A549 (cell line): ENCODE measurements around the gene TLK1. TPM values are rescaled to one million over a fixed set of nuclear protein-coding genes. Genes with fewer than 3 reads are reported as not detected.

Experiments used
- ATAC-seq, 2 experiments: fragments of 200-7000 bp in 1 of 2; fragments of >200 bp in 1 of 2; cut with Nextera tagmentation in 1 of 2; cut with Tn5 transposase in 1 of 2; 3 replicates each; pipeline versions ENCODE4 v1.8.0 to v1.9.1; 2018 to 2020; ENCODE audit warnings: mild to moderate bottlenecking in 1 of 2, moderate library complexity in 1 of 2
- CTCF ChIA-PET: fragments of 300-600 bp; sonication (Branson Sonifier 250); formaldehyde crosslinking; extraction: SDS; loops from one replicate; lab custom pipeline; 2021; ENCODE audit warnings: antibody characterized with exemption, inconsistent platforms; lab: Yijun Ruan, JAX
- POLR2A ChIA-PET: fragments of 350-600 bp; formaldehyde crosslinking; extraction: SDS; loops from one replicate; lab custom pipeline; 2021; ENCODE audit warnings: antibody characterized with exemption, inconsistent platforms; lab: Yijun Ruan, JAX
- DNase-seq, 2 experiments: peaks; one replicate each; pipeline versions ENCODE4 v3.0.0 to v3.0.0-alpha.2; 2011 to 2016; ENCODE audit warnings: low read depth in 1 of 2, low spot score in 1 of 2
- FAIRE-seq: peaks from 2 replicates; lab custom pipeline; 2011; peaks lifted over from hg19 to GRCh38; lab: Jason Lieb, UNC
- H3K27ac ChIP-seq, 2 experiments: fragments of >200 bp; sonication (Bioruptor Twin); formaldehyde crosslinking; 3 replicates each; pipeline ENCODE4 v1.5.1; 2016 to 2017
- H3K4me1 ChIP-seq: fragments of >200 bp; sonication (Bioruptor Twin); formaldehyde crosslinking; 3 replicates; pipeline ENCODE4 v1.6.1; 2016
- H3K4me2 ChIP-seq: fragments of >200 bp; sonication (Bioruptor Twin); formaldehyde crosslinking; 3 replicates; pipeline ENCODE4 v1.6.1; 2016
- H3K4me3 ChIP-seq: fragments of >200 bp; sonication (Bioruptor Twin); formaldehyde crosslinking; 3 replicates; pipeline ENCODE4 v1.5.1; 2016
- H3K9me3 ChIP-seq: fragments of >200 bp; sonication (Bioruptor Twin); formaldehyde crosslinking; 3 replicates; pipeline ENCODE4 v1.6.1; 2016
- ATOH8 ChIP-seq: fragments of 250-450 bp; sonication (Bioruptor Pico); IDR thresholded peaks from 2 replicates; pipeline ENCODE4 v1.5.0; 2020; ENCODE audit warnings: low read depth, mild to moderate bottlenecking, moderate library complexity
- BCL3 ChIP-seq: fragments of >200 bp; sonication (Bioruptor Twin); formaldehyde crosslinking; IDR thresholded peaks from 3 replicates; pipeline ENCODE4 v1.6.1; 2016
- EHF ChIP-seq: fragments of 250-450 bp; sonication (Bioruptor Pico); IDR thresholded peaks from 2 replicates; pipeline ENCODE4 v1.5.0; 2020; ENCODE audit warnings: mild to moderate bottlenecking
- FOSL2 ChIP-seq, 2 experiments: fragments of 450-650 bp in 1 of 2; fragments of >200 bp in 1 of 2; sonication (Bioruptor Twin) in 1 of 2; formaldehyde crosslinking; IDR thresholded peaks; 2 replicates each; pipeline versions ENCODE4 v1.5.0 to v1.6.1; 2016 to 2020; ENCODE audit warnings: mild to moderate bottlenecking in 1 of 2, moderate library complexity in 1 of 2
- HDAC2 ChIP-seq: fragments of 200-600 bp; sonication (generic); IDR thresholded peaks from 2 replicates; pipeline ENCODE4 v1.6.1; 2016
- HEYL ChIP-seq: fragments of 250-450 bp; sonication (Bioruptor Pico); IDR thresholded peaks from 2 replicates; pipeline ENCODE4 v1.8.0; 2021; ENCODE audit warnings: mild to moderate bottlenecking, moderate library complexity
- HOXB13 ChIP-seq: fragments of 250-450 bp; sonication (Bioruptor Pico); IDR thresholded peaks from 2 replicates; pipeline ENCODE4 v1.5.0; 2020; ENCODE audit warnings: low read depth, mild to moderate bottlenecking, moderate library complexity
- JUNB ChIP-seq: fragments of >200 bp; sonication (Bioruptor Twin); formaldehyde crosslinking; IDR thresholded peaks from 2 replicates; pipeline ENCODE4 v1.6.1; 2016
- MAFK ChIP-seq: fragments of 450-650 bp; IDR thresholded peaks from 2 replicates; pipeline ENCODE4 v1.6.1; 2014; ENCODE audit not compliant: partially characterized antibody
- NR3C1 ChIP-seq: fragments of >200 bp; sonication (Bioruptor Twin); formaldehyde crosslinking; IDR thresholded peaks from 3 replicates; pipeline ENCODE4 v1.6.1; 2017
- SMC3 ChIP-seq: fragments of >200 bp; sonication (Bioruptor Twin); formaldehyde crosslinking; IDR thresholded peaks from 3 replicates; pipeline ENCODE4 v1.6.1; 2018; ENCODE audit warnings: inconsistent platforms
- TFCP2L1 ChIP-seq: fragments of 250-450 bp; sonication (Bioruptor Pico); IDR thresholded peaks from 2 replicates; pipeline ENCODE4 v1.5.0; 2021; ENCODE audit warnings: mild to moderate bottlenecking
- ZFP36 ChIP-seq: fragments of 450-650 bp; IDR thresholded peaks from 2 replicates; pipeline ENCODE4 v1.6.1; 2014; ENCODE audit warnings: borderline replicate concordance; ENCODE audit not compliant: partially characterized antibody
- WGBS: methylation state at CpG from one replicate; pipeline ENCODE4 v1.1.6; 2017; ENCODE audit errors: missing lambda C conversion rate; 5-methylcytosine and 5-hydroxymethylcytosine counted together
- polyA plus RNA-seq, 4 experiments: library from polyadenylated mRNA; depleted of rRNA in 3 of 4; stranded (reverse); fragments of >200 nt; fragmentation: RNase III in 1 of 4; extraction: RNeasy Plus Mini Kit Qiagen cat#74134 plus additional on column Dnase treatment in 1 of 4; gene quantifications; 2 replicates in 3 of 4; 3 replicates in 1 of 4; pipeline ENCODE4 v1.2.3, GENCODE V29; 2011 to 2017
- TF ChIP-seq, protein P1 (sequence below): IDR thresholded peaks from 2 replicates; pipeline ENCODE4 v1.6.1; 2012
- TF ChIP-seq, protein P2 (sequence below): fragments of >200 bp; sonication (Bioruptor Twin); formaldehyde crosslinking; IDR thresholded peaks from 3 replicates; pipeline ENCODE4 v1.5.1; 2016
- TF ChIP-seq, protein P3 (sequence below): fragments of 250-450 bp; sonication (Bioruptor Pico); IDR thresholded peaks from 2 replicates; pipeline ENCODE4 v1.5.0; 2021; ENCODE audit warnings: mild to moderate bottlenecking, moderate library complexity, borderline replicate concordance

The TLK1 gene
- polyA plus RNA-seq, 2 of the 4 experiments (the other 2 are of a cell fraction): 16.9 to 28.9 TPM

DNA sequence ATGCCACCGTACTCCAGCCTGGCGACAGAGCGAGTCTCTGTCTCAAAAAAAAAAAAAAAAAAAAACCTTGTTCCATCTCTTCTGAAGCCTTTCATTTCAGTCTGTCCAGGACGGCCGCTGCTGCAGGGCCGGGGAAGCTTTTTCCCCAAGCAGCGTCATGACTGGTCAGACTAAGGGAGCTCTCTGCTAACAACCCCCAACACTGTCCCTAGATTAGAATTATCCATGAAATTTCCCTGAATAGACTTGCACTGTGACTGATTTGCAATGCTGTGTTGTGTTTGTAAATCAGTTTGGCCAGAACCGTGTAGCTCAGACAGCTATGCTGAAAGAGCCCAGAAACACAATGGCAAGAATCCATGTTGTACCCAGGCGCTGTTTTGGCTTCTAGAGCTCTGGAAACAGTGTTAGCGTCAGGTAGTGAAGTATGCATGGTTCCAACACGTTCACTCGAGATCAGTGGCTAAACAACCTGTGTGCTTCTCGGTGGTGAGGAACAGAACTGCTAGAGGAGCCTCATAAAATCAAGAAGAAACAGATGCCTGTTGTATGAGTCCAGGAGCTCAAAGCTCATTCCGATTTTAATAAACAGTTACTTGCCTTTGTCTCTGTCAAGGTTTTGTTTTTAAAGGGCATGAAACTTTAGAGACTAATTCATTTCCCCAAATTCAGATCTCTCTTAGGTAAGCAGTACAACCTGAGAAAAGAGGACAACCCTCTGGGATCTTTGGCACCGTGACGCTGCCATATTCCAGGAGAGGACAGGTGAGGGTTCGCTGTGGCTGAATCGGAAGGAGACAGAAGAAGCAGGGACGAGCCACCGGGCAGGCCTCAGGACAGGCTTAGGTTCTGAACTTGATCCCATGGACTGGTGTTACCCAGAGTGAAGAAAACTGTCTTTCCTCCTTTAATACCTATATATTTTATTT is 188.1 kb downstream of the TLK1 start (continued):
- TF ChIP-seq HOXB13: no peak
- TF ChIP-seq, all 56 proteins: peak for 0

DNA sequence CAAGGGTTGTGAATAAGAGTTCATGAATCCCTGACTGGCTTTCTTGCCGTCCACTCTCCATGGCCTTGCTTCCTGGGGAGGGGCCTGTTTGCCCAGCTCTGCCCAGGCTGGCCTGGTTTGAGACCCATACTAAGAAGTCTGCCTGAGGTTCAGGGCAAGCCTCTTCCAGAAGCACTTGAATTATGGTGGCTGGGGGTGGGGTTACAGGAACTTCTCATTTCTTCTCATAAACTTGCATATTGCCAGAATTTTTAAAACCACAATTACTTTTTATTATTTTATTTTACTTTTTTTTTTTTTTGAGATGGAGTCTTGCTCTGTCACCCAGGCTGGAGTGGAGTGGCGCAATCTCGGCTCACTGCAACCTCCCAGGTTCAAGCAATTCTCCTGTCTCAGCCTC is 189.6 kb downstream of the TLK1 start:
- ATAC-seq (no peak), FAIRE-seq (no peak), DNase-seq (no peak)
- ChIA-PET POLR2A (no interaction called here), CTCF (interaction anchor here (1.0 kb wide), 1 partner anchor 9 kb away, joined by 3 read pairs; no protein-coding TSS in a partner anchor)
- Histone ChIP-seq H3K4me3 (no peak overlapping the region), H3K4me2 (no peak overlapping the region), H3K9me3 (no peaks in the 10 kb centered on the region), H3K4me1 (peaks cover 9% of the 10 kb centered on the region; the same call in 1 of the 3 replicates), H3K27ac (no peak overlapping the region)
- 98% methylated on average over 3 of the region's 3 CpGs for WGBS
- TF ChIP-seq, protein P1, sequence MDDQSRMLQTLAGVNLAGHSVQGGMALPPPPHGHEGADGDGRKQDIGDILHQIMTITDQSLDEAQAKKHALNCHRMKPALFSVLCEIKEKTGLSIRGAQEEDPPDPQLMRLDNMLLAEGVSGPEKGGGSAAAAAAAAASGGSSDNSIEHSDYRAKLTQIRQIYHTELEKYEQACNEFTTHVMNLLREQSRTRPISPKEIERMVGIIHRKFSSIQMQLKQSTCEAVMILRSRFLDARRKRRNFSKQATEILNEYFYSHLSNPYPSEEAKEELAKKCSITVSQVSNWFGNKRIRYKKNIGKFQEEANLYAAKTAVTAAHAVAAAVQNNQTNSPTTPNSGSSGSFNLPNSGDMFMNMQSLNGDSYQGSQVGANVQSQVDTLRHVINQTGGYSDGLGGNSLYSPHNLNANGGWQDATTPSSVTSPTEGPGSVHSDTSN: no peak
- no peak for TF ChIP-seq NR3C1
- TF ChIP-seq HEYL: no peak
- no peak for TF ChIP-seq TFCP2L1 (CRISPR knock-in tag)
- TF ChIP-seq MAFK: no peak
- no peak for TF ChIP-seq SMC3
- TF ChIP-seq, protein P2, sequence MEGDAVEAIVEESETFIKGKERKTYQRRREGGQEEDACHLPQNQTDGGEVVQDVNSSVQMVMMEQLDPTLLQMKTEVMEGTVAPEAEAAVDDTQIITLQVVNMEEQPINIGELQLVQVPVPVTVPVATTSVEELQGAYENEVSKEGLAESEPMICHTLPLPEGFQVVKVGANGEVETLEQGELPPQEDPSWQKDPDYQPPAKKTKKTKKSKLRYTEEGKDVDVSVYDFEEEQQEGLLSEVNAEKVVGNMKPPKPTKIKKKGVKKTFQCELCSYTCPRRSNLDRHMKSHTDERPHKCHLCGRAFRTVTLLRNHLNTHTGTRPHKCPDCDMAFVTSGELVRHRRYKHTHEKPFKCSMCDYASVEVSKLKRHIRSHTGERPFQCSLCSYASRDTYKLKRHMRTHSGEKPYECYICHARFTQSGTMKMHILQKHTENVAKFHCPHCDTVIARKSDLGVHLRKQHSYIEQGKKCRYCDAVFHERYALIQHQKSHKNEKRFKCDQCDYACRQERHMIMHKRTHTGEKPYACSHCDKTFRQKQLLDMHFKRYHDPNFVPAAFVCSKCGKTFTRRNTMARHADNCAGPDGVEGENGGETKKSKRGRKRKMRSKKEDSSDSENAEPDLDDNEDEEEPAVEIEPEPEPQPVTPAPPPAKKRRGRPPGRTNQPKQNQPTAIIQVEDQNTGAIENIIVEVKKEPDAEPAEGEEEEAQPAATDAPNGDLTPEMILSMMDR: no peak
- no peak for TF ChIP-seq HDAC2

DNA sequence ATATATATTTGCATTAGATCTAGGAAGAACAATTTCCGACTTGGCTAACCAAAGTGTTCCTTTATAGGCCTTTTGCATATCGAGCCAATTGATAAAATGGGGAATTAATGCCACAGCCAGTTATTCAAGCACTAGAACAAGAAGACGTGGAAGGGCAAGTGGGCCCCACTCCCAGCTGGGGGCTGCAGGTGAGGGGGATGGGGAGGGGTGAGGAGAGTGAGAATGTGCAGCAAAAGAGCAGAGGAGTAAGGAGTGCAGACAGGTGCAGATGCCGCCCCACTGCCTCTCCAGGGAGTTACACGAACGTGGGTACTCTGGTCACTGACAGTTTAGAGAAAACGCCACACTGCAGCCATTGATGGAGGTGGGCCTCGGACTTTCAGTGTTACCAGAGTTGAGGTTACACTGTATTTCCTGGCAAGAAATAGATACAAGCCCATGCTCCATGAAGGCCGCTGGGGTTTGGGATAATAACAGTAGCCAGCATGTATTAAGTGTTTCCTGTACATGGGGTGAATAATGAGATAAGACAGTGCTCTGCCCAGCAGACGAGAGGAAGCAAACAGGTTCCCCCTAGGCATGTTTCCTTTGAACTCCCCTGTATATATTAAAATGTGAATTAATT is 190.7 kb downstream of the TLK1 start:
- POLR2A ChIA-PET: interaction anchor here (0.6 kb wide), 1 partner anchor 18 kb away, joined by 6 read pairs; no protein-coding TSS in a partner anchor
- Histone ChIP-seq H3K4me1 (peaks cover 9% of the 10 kb centered on the region; the same call in 1 of the 3 replicates), H3K27ac (no peak overlapping the region), H3K4me2 (no peak overlapping the region), H3K4me3 (no peak overlapping the region)
- FAIRE-seq (no peak), ATAC-seq (no peak)
- 89% methylated on average over 10 of the region's 10 CpGs for WGBS
- TF ChIP-seq, protein P2: no peak
- TF ChIP-seq BCL3 (no peak), ATOH8 (CRISPR knock-in tag) (no peak), EHF (CRISPR knock-in tag) (no peak), ZFP36 (no peak), FOSL2 (IDR thresholded peaks at IDR 0.05) (no peak), FOSL2 (CRISPR knock-in tag; IDR thresholded peaks at IDR 0.05) (no peak), JUNB (no peak)
- TF ChIP-seq, protein P3, sequence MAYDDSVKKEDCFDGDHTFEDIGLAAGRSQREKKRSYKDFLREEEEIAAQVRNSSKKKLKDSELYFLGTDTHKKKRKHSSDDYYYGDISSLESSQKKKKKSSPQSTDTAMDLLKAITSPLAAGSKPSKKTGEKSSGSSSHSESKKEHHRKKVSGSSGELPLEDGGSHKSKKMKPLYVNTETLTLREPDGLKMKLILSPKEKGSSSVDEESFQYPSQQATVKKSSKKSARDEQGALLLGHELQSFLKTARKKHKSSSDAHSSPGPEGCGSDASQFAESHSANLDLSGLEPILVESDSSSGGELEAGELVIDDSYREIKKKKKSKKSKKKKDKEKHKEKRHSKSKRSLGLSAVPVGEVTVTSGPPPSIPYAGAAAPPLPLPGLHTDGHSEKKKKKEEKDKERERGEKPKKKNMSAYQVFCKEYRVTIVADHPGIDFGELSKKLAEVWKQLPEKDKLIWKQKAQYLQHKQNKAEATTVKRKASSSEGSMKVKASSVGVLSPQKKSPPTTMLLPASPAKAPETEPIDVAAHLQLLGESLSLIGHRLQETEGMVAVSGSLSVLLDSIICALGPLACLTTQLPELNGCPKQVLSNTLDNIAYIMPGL (CRISPR knock-in tag): no peak
- TF ChIP-seq, all 56 proteins: peak for 0
- DNase-seq: no peak
- H3K9me3 ChIP-seq: no peaks in the 10 kb centered on the region
- CTCF ChIA-PET: interaction anchor here (0.8 kb wide), 1 partner anchor 41 kb away, joined by 3 read pairs; no protein-coding TSS in a partner anchor
